ENCODE measurements around the gene STMN3.
"Not testable (repeated sequence)": the region's sequence is repeated elsewhere in the genome, so short reads cannot be mapped to it uniquely, and the experiment has no call there.

Gene STMN3

DNA sequence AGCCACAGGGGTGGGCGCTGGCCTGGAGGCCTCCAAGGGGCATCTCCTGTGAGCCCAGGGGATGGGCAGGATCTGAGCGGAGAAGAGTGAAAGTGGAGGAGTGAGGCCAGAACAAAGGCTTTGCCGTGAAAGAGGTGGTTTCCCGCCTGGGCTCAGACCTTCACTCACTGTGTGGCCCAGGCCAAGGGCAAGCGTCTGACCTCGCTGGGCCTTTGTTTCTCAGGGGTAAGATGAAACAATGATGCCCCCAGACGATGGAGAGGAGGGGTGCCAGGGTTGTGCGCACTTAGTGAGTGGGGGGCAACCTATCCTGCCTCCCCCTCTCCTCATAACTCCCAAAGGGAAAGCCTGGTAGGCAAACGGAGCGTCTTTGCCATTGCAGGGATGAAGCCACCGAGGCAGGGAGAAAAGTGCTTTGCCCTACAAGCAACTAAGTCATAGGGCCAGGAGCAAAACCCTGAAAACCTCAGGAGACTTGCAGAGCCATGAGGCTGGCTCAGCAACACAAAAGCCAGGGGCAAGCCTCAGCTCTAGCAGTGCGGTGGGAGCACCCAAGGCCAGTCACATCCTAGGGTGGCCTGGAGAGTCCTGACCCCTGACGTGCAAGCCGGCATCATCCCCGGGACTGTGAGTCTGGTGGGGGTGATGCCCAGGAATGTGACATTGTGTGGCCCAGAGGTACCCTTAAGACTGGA lies 897 bp upstream of the STMN3 start:
- DNase-seq, result no peak

- DNase-seq, result peak; percentile 48
Observed at GRCh38 chr20:63652192-63652980, 838 bp downstream of the STMN3 start.

- DNase-seq, result no peak
Observed at GRCh38 chr20:63651942-63652191, 1.4 kb downstream of the STMN3 start.

DNA sequence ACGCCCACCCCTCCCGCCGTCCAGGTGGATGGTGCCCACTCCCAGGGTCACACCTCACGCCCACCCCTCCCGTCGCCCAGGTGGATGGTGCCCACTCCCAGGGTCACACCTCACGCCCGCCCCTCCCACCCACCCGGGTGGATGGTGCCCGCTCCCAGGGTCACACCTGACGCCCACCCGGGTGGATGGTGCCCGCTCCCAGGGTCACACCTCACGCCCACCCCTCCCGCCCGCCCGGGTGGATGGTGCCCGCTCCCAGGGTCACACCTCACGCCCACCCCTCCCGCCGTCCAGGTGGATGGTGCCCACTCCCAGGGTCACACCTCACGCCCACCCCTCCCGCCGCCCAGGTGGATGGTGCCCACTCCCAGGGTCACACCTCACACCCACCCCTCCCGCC lies 2.7 kb downstream of the STMN3 start:
- not testable (repeated sequence) for DNase-seq

DNA sequence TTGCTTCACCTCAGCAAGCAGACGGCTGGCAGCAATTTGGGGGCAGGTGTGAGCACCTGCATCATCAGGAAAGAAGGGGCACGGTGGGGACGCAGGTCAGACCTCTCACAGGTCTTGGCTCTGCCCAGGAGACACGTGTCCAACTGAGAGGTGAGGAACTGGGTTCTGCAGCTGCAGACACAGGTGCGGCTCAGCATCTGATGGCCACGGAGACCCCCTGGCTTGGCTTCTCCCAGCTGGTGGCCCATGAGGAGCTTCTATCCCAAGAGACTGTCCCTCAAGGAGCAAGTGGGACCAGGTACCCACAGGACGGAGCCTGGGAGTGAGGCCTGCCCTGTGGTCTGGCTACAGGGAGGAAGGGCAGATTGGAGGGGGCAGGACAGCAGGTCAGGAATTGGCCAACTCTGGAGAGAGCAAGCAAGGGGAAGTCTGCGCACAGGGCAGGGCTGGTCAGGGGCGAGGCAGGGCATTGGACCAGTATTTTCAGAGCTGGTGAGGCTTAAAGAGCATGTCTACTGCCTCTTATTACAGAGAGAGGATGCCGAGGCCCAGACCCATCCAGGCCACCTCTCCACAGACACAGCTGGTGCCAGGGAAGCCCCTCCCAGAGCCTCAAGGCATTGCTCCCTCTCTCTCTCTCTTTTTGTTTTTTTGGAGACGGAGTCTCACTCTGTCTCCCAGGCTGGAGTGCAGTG lies 4.2 kb downstream of the STMN3 start:
- no peak for DNase-seq

- no peak for DNase-seq
Observed at GRCh38 chr20:63648190-63648589, 5.0 kb downstream of the STMN3 start.

- no peak for DNase-seq
Observed at GRCh38 chr20:63645218-63645617, 8.0 kb downstream of the STMN3 start.

- DNase-seq, result no peak
Observed at GRCh38 chr20:63643946-63644345, 9.3 kb downstream of the STMN3 start.

- no peak for DNase-seq
Observed at GRCh38 chr20:63643499-63643898, 9.7 kb downstream of the STMN3 start.

GRCh38 chr20:63642527-63643247 lies 10.5 kb downstream of the STMN3 start:
- no peak for DNase-seq

- DNase-seq, result no peak
Observed at GRCh38 chr20:63641792-63642523, 11.3 kb downstream of the STMN3 start.

DNA sequence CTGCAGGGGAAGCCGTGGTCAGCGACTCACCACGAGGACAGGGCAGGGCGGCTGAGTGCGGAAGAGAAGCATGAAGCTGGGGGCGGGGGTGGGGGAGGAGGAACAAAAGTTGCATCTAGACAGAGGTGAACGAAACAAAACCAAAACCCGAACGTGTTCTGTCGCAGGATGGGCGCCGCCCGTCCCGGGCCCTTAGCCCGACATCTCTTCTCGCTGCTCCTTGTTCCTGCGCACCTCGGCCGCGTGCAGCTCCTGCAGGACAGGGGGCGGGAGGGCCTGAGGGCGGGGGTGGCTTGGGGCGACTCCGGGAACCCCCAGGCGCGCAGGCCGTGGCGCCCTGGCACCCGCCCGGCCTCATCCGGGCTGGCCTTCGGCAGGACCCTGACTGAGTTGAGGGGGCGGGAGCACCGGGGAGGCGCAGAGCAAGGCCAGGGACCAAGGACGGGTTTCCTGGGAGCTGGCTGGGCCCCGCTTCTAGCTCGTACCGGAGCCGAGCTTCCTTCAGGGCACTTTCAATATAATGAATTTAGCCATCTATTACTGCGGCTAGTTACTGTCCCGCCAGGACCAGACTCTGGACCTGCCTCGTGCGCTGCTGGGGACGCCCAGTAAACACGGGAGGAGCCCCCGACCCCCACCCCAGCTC lies 12.0 kb downstream of the STMN3 start:
- DNase-seq, result no peak

DNA sequence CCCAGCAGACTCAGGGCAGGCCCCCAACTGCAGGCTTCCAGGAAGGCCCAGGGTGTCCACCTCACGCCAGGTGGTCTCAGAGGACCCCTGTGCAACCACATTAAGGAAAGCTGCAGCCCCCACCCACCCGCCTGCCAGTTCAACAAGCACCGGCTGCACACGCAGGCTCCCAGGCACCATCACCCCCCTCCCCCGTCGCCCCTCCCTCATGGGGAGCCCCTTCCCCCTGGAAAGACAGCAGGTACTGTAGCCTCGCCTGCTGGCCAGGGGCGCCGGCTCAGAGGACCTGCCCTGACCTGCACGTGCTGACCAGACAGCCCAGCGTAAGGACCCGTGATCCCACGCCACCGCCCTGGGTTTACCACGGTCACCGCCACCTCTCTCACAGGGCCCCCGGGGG lies 12.5 kb downstream of the STMN3 start:
- DNase-seq, result not testable (repeated sequence)

DNA sequence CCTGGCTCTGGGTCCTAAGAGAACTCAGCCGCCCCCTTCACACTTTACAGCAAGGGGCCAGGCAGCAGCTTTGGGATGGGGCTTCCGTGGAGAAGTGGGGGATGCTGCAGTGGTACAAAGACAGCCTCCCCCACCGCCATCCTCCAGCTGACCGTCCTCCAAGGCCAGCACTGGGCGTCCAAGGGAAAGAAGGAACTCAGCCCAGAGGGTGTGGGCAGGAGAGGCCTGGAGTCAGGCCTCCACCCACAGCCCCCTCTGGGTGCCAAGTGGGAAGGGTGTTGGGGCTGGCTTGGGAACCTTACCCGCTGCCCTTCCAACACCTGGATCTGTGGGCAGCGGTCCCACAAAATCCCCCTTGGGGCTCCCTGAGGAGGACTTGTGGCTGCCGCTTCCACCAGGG lies 13.1 kb downstream of the STMN3 start:
- DNase-seq, result no peak

DNA sequence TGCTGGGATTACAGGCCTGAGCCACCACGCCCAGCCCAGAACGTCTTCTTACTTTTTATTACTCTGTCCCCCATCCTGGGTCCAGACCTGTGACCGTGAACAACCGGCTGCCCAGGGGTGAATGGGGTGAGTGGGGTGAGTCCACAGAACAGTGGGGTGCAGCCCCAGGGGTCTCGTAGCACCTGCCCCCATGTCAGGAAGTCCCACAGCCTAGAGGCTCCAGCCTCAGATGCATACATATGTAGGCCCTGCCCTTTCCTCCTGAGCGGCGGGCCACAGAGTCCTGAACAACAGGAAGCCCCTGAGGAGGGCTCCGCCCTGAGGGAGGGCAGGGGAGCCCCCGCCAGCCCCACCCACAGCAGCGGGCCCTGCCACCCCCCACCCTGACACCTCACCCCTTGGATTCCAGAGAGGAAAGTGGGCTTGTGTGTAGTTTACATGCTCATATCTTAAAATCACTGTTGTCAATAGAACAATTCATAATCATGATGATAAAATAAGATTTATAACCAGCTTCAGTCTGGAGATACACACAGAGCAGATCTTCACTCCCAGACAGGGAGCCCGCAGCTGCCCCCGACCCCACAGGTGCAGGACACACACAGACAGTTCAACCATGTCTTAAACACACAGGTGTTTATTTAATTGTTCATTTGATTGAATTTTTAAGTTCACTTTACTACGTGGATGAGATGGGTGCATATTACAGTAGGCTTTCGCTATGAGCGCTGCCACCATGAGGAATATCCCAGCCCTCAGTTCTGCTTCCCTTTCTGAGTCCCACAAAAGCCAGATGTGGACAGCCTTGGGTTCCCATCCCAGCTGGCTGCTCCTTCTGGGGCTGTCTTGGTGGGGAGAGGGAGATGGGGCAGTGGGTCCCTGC lies 13.9 kb downstream of the STMN3 start:
- peak; percentile 27 for DNase-seq

DNA sequence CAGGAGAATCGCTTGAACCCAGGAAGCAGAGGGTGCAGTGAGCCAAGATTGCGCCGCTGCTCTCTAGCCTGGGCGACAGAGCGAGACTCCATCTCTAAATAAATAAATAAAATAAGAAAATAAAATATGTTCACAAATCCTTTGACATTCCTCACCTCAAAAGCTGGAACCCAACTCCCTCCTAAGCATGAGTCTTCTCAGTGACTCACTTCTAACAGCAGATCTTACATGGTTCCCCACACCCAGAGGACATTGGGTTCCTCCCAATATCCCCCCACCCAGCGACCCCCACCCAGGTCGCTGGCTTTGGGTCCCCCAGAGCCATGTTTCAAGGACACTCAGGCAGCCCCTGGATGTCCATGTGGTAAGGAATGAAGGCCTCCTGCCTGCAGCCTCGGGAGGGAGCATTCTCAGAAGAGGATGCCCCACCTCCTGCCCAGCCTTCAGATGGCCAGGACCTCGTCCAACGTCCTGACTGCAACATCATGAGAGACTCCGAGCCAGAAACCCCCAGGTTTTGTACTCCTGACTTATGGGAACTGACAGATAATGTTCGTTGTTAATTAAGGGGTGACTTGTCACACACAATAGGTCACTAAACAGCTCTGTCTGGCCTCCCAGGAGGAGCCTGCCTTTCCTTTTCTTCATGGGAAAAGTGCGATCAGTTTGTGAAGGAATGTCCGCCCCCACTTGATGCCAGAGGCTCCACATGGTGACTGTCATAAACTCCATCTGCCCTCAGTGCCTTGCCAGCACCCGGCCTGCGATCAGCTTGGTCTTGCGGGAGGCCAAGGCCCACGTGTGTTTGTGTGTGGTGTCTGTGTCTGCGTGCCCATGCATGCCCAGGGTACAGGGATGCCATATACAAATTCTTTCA lies 16.2 kb downstream of the STMN3 start:
- DNase-seq, result no peak

DNA sequence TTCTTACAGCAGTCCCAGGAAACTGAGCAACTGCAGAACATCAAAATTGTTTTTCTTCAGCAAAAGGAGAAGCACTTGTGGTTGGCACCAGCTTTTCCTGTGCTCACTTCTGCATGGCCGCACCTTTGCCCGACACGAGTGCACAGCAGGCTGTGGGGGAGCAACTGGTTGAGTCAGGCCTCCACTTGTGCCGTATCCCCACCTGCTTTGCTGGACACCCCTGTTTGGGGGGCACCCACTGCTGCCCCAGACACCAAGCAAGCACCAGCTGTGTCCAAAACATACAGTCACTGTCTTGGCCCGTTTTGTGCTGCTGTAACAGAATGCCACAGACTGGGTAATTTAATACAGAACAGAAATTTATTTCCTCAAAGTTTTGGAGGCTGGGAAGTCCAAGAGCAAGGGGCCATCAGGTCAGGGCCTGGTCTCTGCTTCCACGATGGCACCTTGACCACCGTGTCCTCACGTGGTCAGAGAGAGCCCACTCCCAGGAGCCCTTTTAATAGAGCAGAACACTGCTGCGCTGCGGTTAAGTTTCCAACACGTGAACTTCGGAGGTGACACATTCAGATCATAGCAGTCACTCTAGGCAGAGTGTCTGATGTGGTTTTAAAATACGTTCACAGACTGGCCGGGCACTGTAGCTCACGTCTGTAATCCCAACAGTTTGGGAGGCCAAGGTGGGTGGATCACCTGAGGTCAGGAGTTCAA lies 17.6 kb downstream of the STMN3 start:
- DNase-seq, result peak; percentile 67

DNA sequence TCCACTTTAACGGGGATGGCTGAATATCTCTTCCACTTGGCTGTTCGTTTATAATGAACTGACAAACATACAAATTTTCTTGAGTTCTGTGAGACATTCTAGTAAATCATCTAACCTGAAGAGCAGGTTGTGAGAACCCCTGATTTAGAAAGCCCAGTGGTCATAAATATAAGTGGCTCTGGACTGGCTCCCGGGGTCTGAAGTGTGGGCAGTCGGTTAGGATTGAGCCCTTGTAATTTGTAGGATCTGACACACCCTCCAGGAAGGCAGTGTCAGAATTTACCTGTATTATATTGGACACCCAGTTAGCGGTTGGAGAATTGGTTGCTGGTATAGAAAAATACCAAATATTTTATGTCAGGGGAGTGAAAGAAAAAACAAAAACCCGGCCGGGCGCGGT lies 19.5 kb downstream of the STMN3 start:
- no peak for DNase-seq

- DNase-seq, result not testable (repeated sequence)
Observed at GRCh38 chr20:63631426-63631825, 21.8 kb downstream of the STMN3 start.

All from GDM1 (cell line).